Heart right ventricle (tissue), 16 donors: ENCODE measurements around the gene ALK. TPM values are rescaled to one million over a fixed set of nuclear protein-coding genes. Genes with fewer than 3 reads are reported as not detected.

Experiments used
- ATAC-seq, 8 donors: fragments of 200-7000 bp; cut with Tn5 transposase; one replicate each; pipeline ENCODE4 v1.9.1; 2020; ENCODE audit warnings: mild to moderate bottlenecking in 8 of 8, moderate library complexity in 8 of 8, moderate number of reproducible peaks in 1 of 8
- DNase-seq, 2 donors: peaks; one replicate each; pipeline ENCODE4 v3.0.0-alpha.2; 2020
- H3K27ac ChIP-seq, 10 donors: fragments of 200-600 bp; sonication (generic) in 2 of 10; one replicate each; pipeline versions ENCODE4 v1.5.0 to v1.8.0; 2020 to 2022; ENCODE audit warnings: mild to moderate bottlenecking in 3 of 10
- H3K27me3 ChIP-seq, 7 donors: fragments of 200-600 bp; one replicate each; pipeline ENCODE4 v1.8.0; 2021 to 2022; ENCODE audit warnings: mild to moderate bottlenecking in 2 of 7
- H3K36me3 ChIP-seq, 9 donors: fragments of 200-600 bp; sonication (generic) in 1 of 9; one replicate each; pipeline versions ENCODE4 v1.5.0 to v1.8.0; 2020 to 2022; ENCODE audit warnings: mild to moderate bottlenecking in 2 of 9
- H3K4me1 ChIP-seq, 9 donors: fragments of 200-600 bp; sonication (generic) in 1 of 9; one replicate each; pipeline versions ENCODE4 v1.5.0 to v1.8.0; 2020 to 2022; ENCODE audit warnings: mild to moderate bottlenecking in 4 of 9
- H3K4me3 ChIP-seq, 10 donors: fragments of 200-600 bp; sonication (generic) in 2 of 10; one replicate each; pipeline versions ENCODE4 v1.5.0 to v1.8.0; 2020 to 2022; ENCODE audit warnings: mild to moderate bottlenecking in 7 of 10, moderate library complexity in 2 of 10
- H3K9me3 ChIP-seq, 11 donors: fragments of 200-600 bp in 10 of 11; sonication (generic) in 2 of 11; one replicate each; pipeline versions ENCODE4 v1.5.0 to v1.8.0; 2013 to 2022; ENCODE audit warnings: mild to moderate bottlenecking in 2 of 11, control low read depth in 1 of 11, moderate library complexity in 1 of 11
- CTCF ChIP-seq, 9 donors: fragments of 200-600 bp; sonication (generic) in 2 of 9; IDR thresholded peaks; one replicate each; pipeline versions ENCODE4 v1.5.0 to v1.8.0; 2021 to 2022; ENCODE audit warnings: antibody characterized with exemption in 9 of 9, mild to moderate bottlenecking in 5 of 9, moderate library complexity in 1 of 9
- WGBS, 2 donors: extraction: QIAGEN DNeasy Blood & Tissue Kit; methylation state at CpG; one replicate each; pipeline ENCODE4 v1.1.7; 2013; ENCODE audit warnings: inconsistent platforms in 1 of 2; 5-methylcytosine and 5-hydroxymethylcytosine counted together
- intact Hi-C, 10 donors: fragments of 100-400 bp; cut with DNase I; formaldehyde crosslinking; loops; one replicate each; pipeline versions ENCODE4 v1.11.1 to v1.14.2; 2022
- polyA plus RNA-seq, 2 donors: library from polyadenylated mRNA; stranded (reverse); fragments of 200-250 nt; gene quantifications; one replicate each; pipeline ENCODE4 v1.2.3, GENCODE V29; 2013
- total RNA-seq, 10 donors: library from RNA; stranded (reverse); fragmentation: NEBNext Ultra II Directional in 3 of 10; extraction: Animal tissue kit (Norgen Biotek cat#: 25700) in 3 of 10; gene quantifications; one replicate each; pipeline versions ENCODE4 v1.2.1 to v1.2.4, GENCODE V29; 2021 to 2023
- donor health status: Arrhythmogenic right ventricular cardiomyopathy.
- donor health status: ischemic (EF 13 %, LVEDD 7.1; RV severe dilation, severe dysfunction).
- donor health status: healthy with polysubstance abuse.
- donor health status: DM: no; HTN: yes; CAD: no.
- donor health status: DM: no; HTN: no; CAD: no.
- donor health status: ischemic (EF 25% LVEDD 6.9; RV normal size, moderate dysfunction).
- donor health status: ischemic (EF 25% LVEDD 5.7; RV mildly dilated, moderate dysfunction).
- donor health status: healthy.
- donor health status: DM: yes; HTN: yes; CAD: no.
- donor health status: Ischemic cardiomyopathy.
- donor health status: ischemic (EF 35%, LVEDD 5.7; RV mildly dilated, moderate dysfunction).
- donor health status: nonischemic (EF 11% LVEDD 7.7; RV severe dilation, severe dysfunction).
- donor health status: DM: yes; HTN: yes; CAD: no.
- donor health status: PGD.
- donor health status: ischemic (EF 29% LVEDD 5.4; RV normal size, mild dysfunction).
- donor health status: nonischemic (EF 23%, LVEDD 6.1; RV moderate dilation, normal function).

The ALK gene
- total and polyA plus RNA-seq, 12 donors: 0.01 to 0.24 (median 0.08) TPM; not detected in 7

DNA sequence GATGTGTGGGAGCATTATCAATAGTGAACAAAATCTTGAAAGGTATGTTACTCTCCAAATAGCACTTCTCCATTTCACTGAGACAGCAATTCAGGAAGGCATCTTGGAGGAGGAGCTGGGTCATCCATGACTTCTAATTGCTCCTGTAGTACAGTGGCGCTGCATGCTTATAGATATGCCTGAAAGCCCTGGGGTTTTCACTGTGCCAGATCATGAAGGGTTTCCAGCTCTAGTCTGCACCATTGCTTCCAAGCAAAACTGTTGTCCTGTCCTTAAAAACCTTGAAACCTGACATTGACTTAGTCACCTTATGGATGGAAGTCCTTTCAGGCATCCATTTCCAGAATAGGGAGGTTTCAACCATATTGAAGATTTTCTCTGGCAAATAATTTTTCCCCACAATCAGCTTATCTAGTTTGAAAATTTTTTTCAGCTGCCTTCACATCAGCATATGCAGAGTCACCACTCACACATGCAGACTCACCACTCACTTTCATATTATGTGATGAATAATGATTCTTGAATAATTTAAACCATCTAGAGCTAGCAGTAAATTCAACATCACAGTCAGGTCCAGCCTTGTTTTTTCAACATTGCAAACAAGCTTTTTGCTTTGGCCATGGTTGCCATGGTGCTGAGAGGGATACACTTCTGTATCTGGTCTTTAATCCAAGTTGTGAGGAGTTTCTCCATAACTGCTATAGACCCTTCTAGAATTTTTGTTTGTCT, 509.0 kb downstream of the ALK start:
- intact Hi-C loops: no loop called here
- Histone ChIP-seq H3K27me3 (peaks cover 0 to 2% (median 0%) of the 10 kb centered on the region in 7 donors), H3K4me1 (no peaks in the 10 kb centered on the region), H3K4me3 (no peak overlapping the region), H3K36me3 (no peaks in the 10 kb centered on the region), H3K27ac (no peak overlapping the region), H3K9me3 (no peaks in the 10 kb centered on the region)
- whole genome bisulfite sequencing, 2 donors: 89 to 96% methylated on average over 1 of the region's 1 CpG
- DNase-seq (no peak), ATAC-seq (no peak)
- TF ChIP-seq CTCF (IDR thresholded peaks at IDR 0.05): no peak

DNA sequence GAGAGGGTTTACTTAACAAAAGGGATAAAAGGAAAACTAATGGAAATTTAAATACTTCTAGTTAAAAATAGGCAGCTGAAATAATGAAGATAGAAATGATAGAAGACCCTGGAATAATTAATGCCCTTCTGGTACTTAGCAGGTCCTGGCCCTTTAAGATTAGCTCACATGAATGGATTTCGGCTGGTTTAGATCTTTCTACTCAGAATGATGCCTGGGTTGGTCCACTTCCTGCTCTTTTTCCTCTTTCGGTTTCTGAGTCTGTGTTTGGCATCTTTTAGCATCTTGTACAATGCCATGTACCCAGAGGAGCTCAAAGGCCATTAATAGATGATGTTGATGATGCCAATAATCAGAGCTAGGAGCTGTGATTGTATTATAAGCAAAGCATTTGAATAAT, 515.7 kb downstream of the ALK start:
- Histone ChIP-seq H3K4me3 (no peak overlapping the region), H3K4me1 (no peaks in the 10 kb centered on the region), H3K9me3 (no peaks in the 10 kb centered on the region), H3K27me3 (peaks cover 0 to 5% (median 0%) of the 10 kb centered on the region in 7 donors), H3K27ac (no peak overlapping the region), H3K36me3 (no peaks in the 10 kb centered on the region)
- ATAC-seq: no peak
- no peak for DNase-seq
- WGBS, 2 donors: 38 to 42% methylated on average over 2 of the region's 2 CpGs
- intact Hi-C loops: no loop called here
- no peak for TF ChIP-seq CTCF (IDR thresholded peaks at IDR 0.05)

- Histone ChIP-seq H3K4me3 (no peak overlapping the region), H3K27me3 (peaks cover 0 to 5% (median 0%) of the 10 kb centered on the region in 7 donors), H3K9me3 (no peaks in the 10 kb centered on the region), H3K27ac (no peak overlapping the region), H3K4me1 (no peaks in the 10 kb centered on the region), H3K36me3 (no peaks in the 10 kb centered on the region)
- WGBS, 2 donors: 82 to 83% methylated on average over 5 of the region's 5 CpGs
- no peak for TF ChIP-seq CTCF (IDR thresholded peaks at IDR 0.05)
- ATAC-seq (no peak), DNase-seq (no peak)
- intact Hi-C loops: no loop called here
Measured at GRCh38 chr2:29405266-29405665, 516.1 kb downstream of the ALK start.

DNA sequence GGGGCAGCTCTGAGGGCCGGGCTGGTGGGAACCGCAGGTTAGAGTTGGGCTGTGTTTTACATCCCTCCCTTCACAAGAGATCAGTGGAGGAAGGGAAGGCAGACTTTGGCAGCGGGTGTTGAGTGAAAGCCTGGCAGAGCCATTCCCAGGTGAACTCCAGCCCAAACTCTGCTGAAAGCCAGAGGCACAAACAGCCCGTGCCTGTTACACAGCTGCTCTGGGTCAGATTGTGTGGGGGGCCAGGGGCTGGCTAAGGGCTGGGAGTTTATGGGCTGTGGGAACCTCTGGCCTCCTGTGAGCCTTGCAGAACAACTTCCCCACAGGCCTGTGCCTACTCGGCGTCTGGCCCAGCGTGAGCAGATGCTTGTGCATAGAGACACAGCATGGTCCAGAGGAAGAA, 519.4 kb downstream of the ALK start:
- Histone ChIP-seq H3K27ac (no peak overlapping the region), H3K27me3 (peaks cover 0 to 12% (median 0%) of the 10 kb centered on the region in 7 donors), H3K4me3 (no peak overlapping the region), H3K9me3 (no peaks in the 10 kb centered on the region), H3K4me1 (no peaks in the 10 kb centered on the region), H3K36me3 (no peaks in the 10 kb centered on the region)
- intact Hi-C loops: no loop called here
- TF ChIP-seq CTCF (IDR thresholded peaks at IDR 0.05): no peak
- ATAC-seq (peak in 1 of 8 donors; percentile 58), DNase-seq (no peak)
- 68 to 80% methylated on average over 7 of the region's 7 CpGs for WGBS, 2 donors
